Activated CD4-positive, alpha-beta T cell treated with anti-CD3 and anti-CD28 coated beads, Interleukin-2, amount 50 U/mL, for 4 hours (primary cell): ENCODE measurements around the gene BEGAIN.
"Not testable (repeated sequence)": the region's sequence is repeated elsewhere in the genome, so short reads cannot be mapped to it uniquely, and the experiment has no call there.

Experiments
- DNase-seq, 2 experiments: peaks; one replicate each; pipeline ENCODE4 v3.0.0-alpha.2; 2020

Gene BEGAIN

GRCh38 chr14:100533656-100534485 lies 53.3 kb downstream of the BEGAIN start:
- no peak for DNase-seq

- DNase-seq = no peak
Measured at GRCh38 chr14:100532906-100533655, 54.1 kb downstream of the BEGAIN start.

GRCh38 chr14:100532154-100532861 lies 54.9 kb downstream of the BEGAIN start:
- DNase-seq = no peak

GRCh38 chr14:100531152-100532121 lies 55.8 kb downstream of the BEGAIN start:
- DNase-seq = no peak

DNA sequence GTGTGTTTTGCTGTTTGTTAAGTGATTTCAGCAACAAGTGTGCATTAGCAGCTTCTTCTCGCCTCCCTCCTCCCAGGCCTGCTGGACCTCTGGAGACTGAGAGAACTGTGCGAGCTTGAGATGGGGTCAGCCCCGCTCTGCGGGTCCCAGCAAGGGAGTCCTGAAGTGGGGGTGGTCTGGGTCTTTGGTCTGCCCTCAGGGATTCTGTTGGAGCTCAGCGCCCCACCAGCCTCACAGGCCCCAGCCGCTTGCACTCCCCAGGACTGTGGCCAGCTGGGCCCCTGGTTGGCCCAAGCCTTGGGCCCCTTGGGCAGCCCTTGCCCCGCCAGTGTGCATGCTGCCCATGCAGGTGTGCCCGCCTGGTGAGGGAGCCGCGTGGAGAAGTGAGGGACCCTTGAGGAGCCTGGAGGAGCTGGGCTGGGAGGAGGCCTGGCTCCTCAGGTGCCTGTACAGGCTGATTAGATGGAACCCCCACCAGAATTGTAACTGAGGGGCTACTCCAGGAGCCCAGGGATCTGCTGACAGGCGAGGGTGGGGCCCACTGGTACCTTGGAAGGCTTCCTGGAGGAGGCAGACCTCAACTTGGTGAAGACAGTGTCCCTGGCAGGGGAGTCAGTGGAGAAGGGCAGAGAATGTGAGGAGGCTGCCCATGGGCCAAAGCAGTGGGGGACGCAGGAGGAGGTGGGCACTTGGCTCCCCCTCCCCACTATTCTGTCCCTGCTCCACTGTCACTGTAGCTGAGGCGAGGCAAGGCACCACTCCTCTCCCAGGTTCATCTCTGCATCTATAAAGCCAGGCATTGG lies 56.7 kb downstream of the BEGAIN start:
- no peak for DNase-seq

DNA sequence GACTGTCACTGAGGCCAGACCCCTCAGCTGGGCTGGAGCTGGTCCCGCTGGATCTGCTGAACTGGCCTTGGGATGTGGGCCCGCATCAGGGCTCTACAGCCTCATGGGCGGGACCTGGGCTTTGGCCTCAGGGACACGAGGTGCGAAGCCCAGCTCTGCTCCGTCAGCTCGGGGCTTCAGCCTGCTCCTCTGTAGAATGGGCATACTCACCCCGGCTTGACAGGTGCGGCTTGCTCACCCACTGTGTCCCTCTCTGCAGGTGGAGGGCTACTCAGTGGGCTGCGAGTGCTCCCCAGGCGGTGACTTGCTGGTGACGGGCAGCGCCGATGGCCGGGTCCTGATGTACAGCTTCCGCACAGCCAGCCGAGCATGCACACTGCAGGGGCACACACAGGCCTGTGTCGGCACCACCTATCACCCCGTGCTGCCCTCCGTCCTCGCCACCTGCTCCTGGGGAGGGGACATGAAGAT lies 57.6 kb downstream of the BEGAIN start:
- no peak for DNase-seq

DNA sequence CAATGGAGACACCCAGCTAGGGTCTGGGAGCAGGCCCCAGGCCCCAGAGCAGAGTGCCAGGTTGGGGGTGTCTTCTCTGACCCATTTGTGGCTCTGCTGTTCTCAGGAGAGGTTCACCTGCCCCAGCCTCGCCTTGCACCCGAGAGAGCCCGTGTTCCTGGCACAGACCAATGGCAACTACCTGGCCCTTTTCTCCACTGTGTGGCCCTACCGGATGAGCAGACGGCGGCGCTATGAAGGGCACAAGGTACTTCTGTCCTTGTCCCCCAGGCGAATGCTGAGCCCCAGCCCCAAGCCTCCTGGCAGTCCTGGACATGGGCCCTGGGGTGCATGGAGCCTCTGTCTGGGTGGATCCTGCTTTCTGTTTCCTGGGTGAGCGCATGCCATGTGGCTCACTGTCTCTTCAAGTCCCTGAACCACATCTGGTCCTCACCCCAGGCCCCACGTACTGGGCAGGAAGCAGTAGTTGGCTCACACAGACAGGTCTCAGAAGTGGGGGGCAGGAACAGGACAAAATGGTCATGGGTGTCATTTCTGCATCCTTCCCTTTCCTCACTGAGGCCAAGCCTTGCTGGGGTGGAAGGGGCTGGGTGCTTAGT lies 58.2 kb downstream of the BEGAIN start:
- DNase-seq = no peak

DNA sequence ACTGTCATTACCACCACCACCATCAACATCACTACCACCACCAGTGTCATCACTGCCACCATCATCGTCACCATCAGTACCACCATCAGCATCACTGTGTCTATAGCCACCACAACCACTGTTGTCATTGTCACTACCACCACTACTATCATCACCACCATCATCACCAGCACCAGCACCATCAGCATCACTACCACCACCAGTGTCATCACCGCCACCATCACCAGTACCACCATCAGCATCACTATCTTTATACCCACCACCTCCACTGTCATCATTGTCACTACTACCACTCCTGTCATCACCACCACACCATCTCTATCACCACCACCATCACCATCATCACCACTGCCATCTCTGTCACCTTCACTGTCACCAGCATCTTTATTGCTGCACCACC lies 60.6 kb downstream of the BEGAIN start:
- DNase-seq = no peak

DNA sequence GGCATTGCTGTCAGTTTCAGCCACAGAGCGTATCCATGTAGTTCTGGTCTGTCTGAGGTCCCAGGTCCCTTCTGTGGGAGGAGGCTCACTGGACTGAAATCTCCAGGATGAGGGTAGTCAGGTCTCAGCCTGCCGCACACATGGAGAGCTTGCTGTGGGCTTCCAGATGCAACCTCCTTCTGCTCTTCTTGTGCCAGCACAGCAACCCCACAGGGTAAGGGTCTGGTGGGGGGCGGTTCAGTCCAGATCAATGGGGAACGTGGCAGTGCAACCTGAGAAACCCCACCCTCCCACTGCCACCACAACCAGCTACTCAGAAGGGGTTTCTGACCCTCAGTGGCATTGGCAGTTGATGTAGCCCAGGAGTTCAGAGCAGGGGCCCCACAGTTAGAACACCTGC lies 61.2 kb downstream of the BEGAIN start:
- no peak for DNase-seq

DNA sequence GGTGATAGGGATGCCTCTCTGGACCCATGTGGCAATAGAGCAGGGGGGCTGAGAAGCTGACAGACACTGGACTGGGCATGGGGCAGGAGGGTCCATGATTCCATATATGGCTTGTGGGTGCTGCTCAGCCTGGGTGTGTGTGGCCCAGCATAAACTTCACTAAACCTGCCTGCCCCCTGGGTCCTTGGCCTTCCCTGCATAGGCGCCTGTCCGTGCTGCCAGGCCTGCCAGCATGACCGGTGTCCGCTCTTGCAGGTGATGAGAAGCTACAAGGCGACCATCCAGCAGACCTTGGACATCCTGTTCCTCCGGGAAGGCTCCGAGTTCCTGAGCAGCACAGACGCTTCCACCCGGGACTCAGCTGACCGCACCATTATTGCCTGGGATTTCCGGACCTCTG lies 61.6 kb downstream of the BEGAIN start:
- DNase-seq = no peak

- DNase-seq = no peak
Measured at GRCh38 chr14:100524933-100525243, 62.3 kb downstream of the BEGAIN start.

- DNase-seq = no peak
Measured at GRCh38 chr14:100524233-100524932, 62.8 kb downstream of the BEGAIN start.

- DNase-seq = no peak
Measured at GRCh38 chr14:100523843-100524169, 63.4 kb downstream of the BEGAIN start.

DNA sequence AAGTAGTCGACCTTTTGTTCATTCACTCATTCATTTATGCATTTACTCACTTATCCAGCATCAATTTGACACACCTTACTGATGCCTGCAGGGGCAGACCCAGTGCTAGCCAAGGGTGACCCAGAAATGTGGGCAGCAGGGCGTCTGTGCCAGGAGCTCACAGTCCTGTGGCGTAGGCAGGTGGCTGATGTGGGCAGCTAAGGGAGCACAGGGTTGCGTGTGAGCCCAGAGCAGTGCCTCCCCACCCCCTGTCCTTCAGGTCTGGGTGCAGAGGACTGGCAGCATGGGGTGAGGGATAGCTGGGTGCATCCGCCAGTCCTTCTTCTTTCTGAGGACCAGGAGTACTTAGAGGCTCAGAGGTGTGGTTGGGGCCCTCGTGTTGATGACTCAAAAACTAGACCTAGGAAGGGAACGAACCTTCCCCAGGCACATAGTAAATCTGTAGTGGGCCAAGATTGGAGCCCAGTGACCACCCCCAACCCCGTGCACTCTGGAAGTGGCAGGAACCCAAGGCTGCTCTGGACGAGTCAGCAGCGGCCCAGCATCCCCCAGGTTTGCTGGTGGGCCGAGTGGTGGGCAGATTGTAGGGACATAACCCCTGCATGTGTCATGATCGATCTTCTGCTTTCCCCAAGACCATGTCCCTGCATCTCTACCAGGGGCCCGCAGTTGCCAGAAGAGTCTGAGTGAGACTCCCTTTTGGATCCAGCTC lies 63.9 kb downstream of the BEGAIN start:
- DNase-seq = no peak

DNA sequence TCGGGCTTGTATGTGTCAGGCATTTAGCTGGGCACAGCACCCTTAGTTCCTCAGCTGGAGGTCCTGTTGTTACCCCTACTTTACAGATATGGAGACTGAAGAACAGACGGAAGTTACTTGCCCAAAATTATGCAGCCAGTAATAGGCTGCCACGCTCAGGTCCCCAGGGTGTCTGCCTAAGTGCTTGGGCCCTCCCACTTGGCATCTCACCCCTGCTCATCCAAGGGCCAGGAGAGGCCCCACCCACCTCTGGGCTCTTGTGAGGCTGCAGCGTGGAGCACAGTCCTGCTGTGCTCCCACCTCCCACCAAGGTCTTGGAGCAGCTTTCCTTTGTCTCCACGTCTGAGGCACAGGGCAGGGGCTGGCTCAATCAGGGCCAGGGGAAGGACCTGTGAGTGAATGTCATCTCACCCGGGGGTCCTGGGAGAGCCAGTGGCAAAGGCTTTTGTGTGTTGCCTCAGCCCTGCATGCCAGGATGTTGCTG lies 64.6 kb downstream of the BEGAIN start:
- no peak for DNase-seq

- not testable (repeated sequence) for DNase-seq
Measured at GRCh38 chr14:100506053-100506452, 81.2 kb downstream of the BEGAIN start.

GRCh38 chr14:100504372-100505078 lies 82.7 kb downstream of the BEGAIN start:
- DNase-seq = no peak

DNA sequence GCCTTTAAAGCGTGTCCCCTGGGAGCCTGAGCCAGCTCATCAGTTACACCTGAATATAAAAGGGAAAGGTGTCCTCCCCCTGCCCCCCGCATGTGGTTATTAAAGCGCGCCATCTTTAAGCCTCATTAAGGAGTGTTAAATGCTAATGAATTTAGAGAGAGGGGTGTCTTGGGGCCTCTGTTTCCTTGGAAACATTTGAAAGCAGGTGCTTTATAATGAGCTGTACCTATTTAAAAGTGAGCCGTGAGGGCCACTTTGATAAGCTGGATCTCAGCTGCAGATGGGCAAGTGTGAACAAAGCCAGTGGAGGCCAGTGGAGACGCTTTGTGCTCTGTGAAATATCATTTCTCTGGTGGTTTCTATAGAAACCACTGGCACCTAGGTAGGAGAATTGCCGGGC lies 84.0 kb downstream of the BEGAIN start:
- no peak for DNase-seq

DNA sequence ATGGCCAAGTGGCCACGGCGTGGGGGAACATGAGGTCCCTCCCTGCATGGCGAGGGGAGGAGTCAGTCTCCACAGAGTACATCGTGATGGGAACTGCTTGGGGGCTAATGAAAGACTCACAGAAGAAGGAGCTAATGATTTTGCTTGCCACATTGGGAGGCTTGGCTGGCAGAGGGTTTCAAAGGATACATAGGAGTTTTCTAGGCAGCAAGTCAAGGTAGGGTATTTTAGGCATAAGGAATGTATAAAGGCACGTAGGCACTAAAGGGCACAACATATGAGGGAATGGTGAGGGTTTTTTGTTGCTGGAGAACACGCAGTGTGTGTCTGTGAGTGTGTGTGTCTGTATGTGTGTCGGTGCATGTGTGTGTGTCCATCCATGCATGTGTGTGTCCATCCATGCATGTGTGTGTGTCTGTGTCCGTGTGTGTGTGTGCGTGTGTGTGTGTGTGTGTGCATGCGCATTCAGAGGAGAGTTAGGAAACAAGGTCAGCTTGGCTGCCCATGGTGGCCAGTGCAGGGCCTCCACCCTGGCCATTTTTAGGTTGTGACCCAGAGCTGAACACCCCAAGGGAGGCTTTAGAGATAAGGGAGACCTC lies 84.5 kb downstream of the BEGAIN start:
- DNase-seq = no peak
